HCT116 (cell line): Measurements from ENCODE around the gene RNF180. TPM values are rescaled to one million over a fixed set of nuclear protein-coding genes. Genes with fewer than 3 reads are reported as not detected.

ENCODE experiments used
- ATAC-seq: fragments of 200-7000 bp; cut with Tn5 transposase; 2 replicates; pipeline ENCODE4 v1.9.1; 2020; ENCODE audit warnings: mild to moderate bottlenecking, moderate library complexity
- BruUV-seq: library from RNA; stranded (reverse); fragments of 400-500 nt; replicated peaks from 2 replicates; lab custom pipeline; 2021; lab: Mats Ljungman, UMichigan
- CTCF ChIA-PET: fragments of 300-600 bp; sonication (Branson Sonifier 250); formaldehyde crosslinking; loops from one replicate; lab custom pipeline; 2021; ENCODE audit warnings: antibody characterized with exemption; lab: Charles Lee
- POLR2A ChIA-PET: fragments of 300-600, 350-600 bp; sonication (Branson Sonifier 250); formaldehyde crosslinking; loops from one replicate; lab custom pipeline; 2021; ENCODE audit warnings: antibody characterized with exemption; lab: Charles Lee
- RAD21 ChIA-PET, 2 experiments: fragments of 300-600 bp; sonication (Branson Sonifier 250); formaldehyde crosslinking; loops; one replicate each; lab custom pipeline; 2023; ENCODE audit warnings: low total read pairs in 2 of 2; ENCODE audit not compliant: uncharacterized antibody in 2 of 2, unreplicated experiment in 2 of 2, low non-redundant PET in 1 of 2; lab: Charles Lee
- DNase-seq: peaks from one replicate; pipeline ENCODE4 v3.0.0-alpha.2; 2010; ENCODE audit warnings: low read depth, low spot score
- H2AFZ ChIP-seq: fragments of 200-600 bp; shearing (Covaris generic), sonication (generic); 2 replicates; pipeline ENCODE4 v1.6.1; 2017; ENCODE audit warnings: low read depth, mixed run types, mixed read lengths, antibody characterized with exemption, low read length; ENCODE audit not compliant: poor library complexity, severe bottlenecking
- H3K27ac ChIP-seq: 2 replicates; pipeline ENCODE4 v1.5.1; 2012; ENCODE audit warnings: low read depth, low read length
- H3K27me3 ChIP-seq: fragments of 200-600 bp; sonication (generic); 2 replicates; pipeline ENCODE4 v1.6.1; 2016; ENCODE audit warnings: mixed run types, low read length, mixed read lengths; ENCODE audit not compliant: insufficient read depth
- H3K36me3 ChIP-seq, 2 experiments: fragments of 200-500 bp in 1 of 2; fragments of 200-600 bp in 1 of 2; sonication (Bioruptor generic) in 1 of 2; sonication (generic) in 1 of 2; 2 replicates each; pipeline versions ENCODE4 v1.5.1 to v1.6.1; 2014 to 2016; ENCODE audit warnings: low read length in 2 of 2, inconsistent platforms in 1 of 2, mixed read lengths in 1 of 2, mixed run types in 1 of 2; ENCODE audit not compliant: insufficient read depth in 2 of 2, control insufficient read depth in 1 of 2
- H3K4me1 ChIP-seq, 2 experiments: fragments of 200-600 bp in 1 of 2; sonication (generic) in 1 of 2; 2 replicates each; pipeline versions ENCODE4 v1.5.1 to v1.6.1; 2012 to 2017; ENCODE audit warnings: low read length in 2 of 2, inconsistent platforms in 1 of 2, mild to moderate bottlenecking in 1 of 2, mixed read lengths in 1 of 2, mixed run types in 1 of 2, moderate library complexity in 1 of 2; ENCODE audit not compliant: insufficient read depth in 2 of 2, control insufficient read depth in 1 of 2
- H3K4me2 ChIP-seq: fragments of 200-600 bp; sonication (generic); 2 replicates; pipeline ENCODE4 v1.6.1; 2017; ENCODE audit warnings: mixed run types, low read length, mixed read lengths
- H3K4me3 ChIP-seq, 2 experiments: fragments of 200-600 bp in 1 of 2; sonication (generic) in 1 of 2; replicated peaks in 1 of 2; 2 replicates each; pipeline ENCODE4 v1.5.1; 2011 to 2016; ENCODE audit warnings: low read length in 2 of 2, control low read depth in 1 of 2, low read depth in 1 of 2, mild to moderate bottlenecking in 1 of 2, mixed read lengths in 1 of 2, mixed run types in 1 of 2
- H3K79me2 ChIP-seq: fragments of 200-600 bp; sonication (generic); 2 replicates; pipeline ENCODE4 v1.6.1; 2017; ENCODE audit warnings: mild to moderate bottlenecking, mixed run types, low read length, moderate library complexity, mixed read lengths; ENCODE audit not compliant: insufficient read depth
- H3K9ac ChIP-seq: fragments of 200-600 bp; sonication (generic); 2 replicates; pipeline ENCODE4 v1.6.1; 2016; ENCODE audit warnings: low read length, mixed read lengths
- H3K9me2 ChIP-seq: fragments of 200-600 bp; sonication (generic), shearing (Covaris generic); 2 replicates; pipeline ENCODE4 v1.6.1; 2017; ENCODE audit warnings: mixed run types, mild to moderate bottlenecking, moderate library complexity; ENCODE audit not compliant: insufficient read depth
- H3K9me3 ChIP-seq, 2 experiments: fragments of 200-500 bp in 1 of 2; fragments of 200-600 bp in 1 of 2; sonication (Bioruptor generic) in 1 of 2; sonication (generic) in 1 of 2; 2 replicates each; pipeline ENCODE4 v1.6.1; 2014 to 2017; ENCODE audit warnings: low read length in 2 of 2, mixed read lengths in 2 of 2, inconsistent platforms in 1 of 2, low read depth in 1 of 2, mild to moderate bottlenecking in 1 of 2, mixed run types in 1 of 2, moderate library complexity in 1 of 2; ENCODE audit not compliant: control insufficient read depth in 1 of 2, insufficient read depth in 1 of 2
- H4K20me1 ChIP-seq: fragments of 200-600 bp; sonication (generic), shearing (Covaris generic); 2 replicates; pipeline ENCODE4 v1.6.1; 2017; ENCODE audit warnings: mixed run types, mild to moderate bottlenecking, moderate library complexity; ENCODE audit not compliant: insufficient read depth
- ATF3 ChIP-seq: IDR thresholded peaks from 2 replicates; pipeline ENCODE4 v1.6.1; 2012
- CBX3 ChIP-seq: IDR thresholded peaks from 2 replicates; pipeline ENCODE4 v1.6.1; 2012; ENCODE audit warnings: low read depth
- EGR1 ChIP-seq: IDR thresholded peaks from 2 replicates; pipeline ENCODE4 v1.6.1; 2012; ENCODE audit warnings: low read depth
- ELF1 ChIP-seq: IDR thresholded peaks from 2 replicates; pipeline ENCODE4 v1.6.1; 2012; ENCODE audit warnings: low read depth, borderline replicate concordance
- EZH2 ChIP-seq: fragments of 200-600 bp; sonication (generic); IDR thresholded peaks from 2 replicates; pipeline ENCODE4 v1.6.1; 2017; ENCODE audit warnings: antibody characterized with exemption, mixed run types
- EZH2phosphoT487 ChIP-seq: fragments of 200-600 bp; IDR thresholded peaks from 2 replicates; pipeline ENCODE4 v1.6.1; 2018; ENCODE audit warnings: antibody characterized with exemption, borderline replicate concordance
- FOSL1 ChIP-seq: IDR thresholded peaks from 2 replicates; pipeline ENCODE4 v1.6.1; 2012; ENCODE audit warnings: low read depth
- JUND ChIP-seq: IDR thresholded peaks from 2 replicates; pipeline ENCODE4 v1.6.1; 2012
- MAX ChIP-seq: IDR thresholded peaks from 2 replicates; pipeline ENCODE4 v1.6.1; 2012
- POLR2AphosphoS5 ChIP-seq: IDR thresholded peaks from 2 replicates; pipeline ENCODE4 v1.6.1; 2011; ENCODE audit warnings: mild to moderate bottlenecking, low read depth, low read length, moderate library complexity
- RAD21 ChIP-seq: IDR thresholded peaks from 2 replicates; pipeline ENCODE4 v1.6.1; 2012; ENCODE audit warnings: low read depth, mild to moderate bottlenecking
- SIN3A ChIP-seq: IDR thresholded peaks from 2 replicates; pipeline ENCODE4 v1.6.1; 2012; ENCODE audit warnings: low read depth
- SRF ChIP-seq: IDR thresholded peaks from 2 replicates; pipeline ENCODE4 v1.6.1; 2012; ENCODE audit warnings: low read depth
- TCF7L2 ChIP-seq: IDR thresholded peaks from 2 replicates; pipeline ENCODE4 v1.7.0; 2011; ENCODE audit warnings: borderline replicate concordance, inconsistent platforms; ENCODE audit not compliant: insufficient read depth, insufficient read length; ENCODE audit errors: extremely low read depth
- ZFX ChIP-seq: fragments of 450-650 bp; IDR thresholded peaks from 2 replicates; pipeline ENCODE4 v1.6.1; 2017
- intact Hi-C: fragments of 100-400 bp; cut with micrococcal nuclease; formaldehyde crosslinking; loops from 2 replicates; pipeline ENCODE4 v1.10.0; 2022
- total RNA-seq: library from RNA; stranded (reverse); gene quantifications from one replicate; pipeline ENCODE4 v1.2.1, GENCODE V29; 2021; ENCODE audit not compliant: unreplicated experiment

RNF180 gene
- total RNA-seq, 1 experiment from 2014 or later: not detected

- no peaks in the 10 kb centered on the region for H3K9me3 ChIP-seq
- TF ChIP-seq CBX3 (no peak), SIN3A (no peak), JUND (no peak), TCF7L2 (no peak), EZH2phosphoT487 (no peak), MAX (no peak), ATF3 (no peak), EGR1 (no peak), FOSL1 (no peak), POLR2AphosphoS5 (no peak), SRF (no peak), EZH2 (no peak), ZFX (no peak), ELF1 (no peak), RAD21 (no peak)
- TF ChIP-seq, all 23 proteins: peak for 0
- intact Hi-C loops: loop anchor here (5.0 to 10.0 kb wide), 2 partner anchors 468 to 640 kb away; no protein-coding TSS in a partner anchor
- no peak for DNase-seq
- ChIA-PET RAD21 (no interaction called here), CTCF (no interaction called here), POLR2A (no interaction called here)
- Histone ChIP-seq H3K27ac (no peak overlapping the region), H3K9me2 (no peaks in the 10 kb centered on the region), H3K4me1 (no peaks in the 10 kb centered on the region), H4K20me1 (no peaks in the 10 kb centered on the region), H3K4me2 (no peak overlapping the region), H3K4me3 (no peak overlapping the region), H3K36me3 (no peaks in the 10 kb centered on the region), H2AFZ (no peak overlapping the region), H3K9ac (no peak overlapping the region), H3K79me2 (no peaks in the 10 kb centered on the region), H3K27me3 (no peaks in the 10 kb centered on the region)
- ATAC-seq: no peak
- no TSS peak for BruUV-seq
Observed at GRCh38 chr5:64144425-64145215, 21.0 kb upstream of the RNF180 start.
